SK-N-SH (cell line): ENCODE measurements around the gene NOTCH3. TPM values are rescaled to one million over a fixed set of nuclear protein-coding genes. Genes with fewer than 3 reads are reported as not detected.
A peak's percentile ranks its signal among the peaks of the same experiment; 100 is the strongest.

Experiments used
- CTCF ChIA-PET: fragments of 300-600, 350-600 bp; formaldehyde crosslinking; extraction: SDS; loops from one replicate; lab custom pipeline; 2021; lab: Yijun Ruan, JAX
- POLR2A ChIA-PET: fragments of 350-600 bp; sonication (Branson Sonifier 250); formaldehyde crosslinking; extraction: SDS; loops from one replicate; lab custom pipeline; 2020; ENCODE audit warnings: antibody characterized with exemption, inconsistent platforms; lab: Yijun Ruan, JAX
- DNase-seq: peaks from one replicate; pipeline ENCODE4 v3.0.0; 2012
- H2AFZ ChIP-seq: fragments of 200-600 bp; sonication (generic); 2 replicates; pipeline ENCODE4 v1.8.1; 2016; ENCODE audit warnings: antibody characterized with exemption, mild to moderate bottlenecking, low read depth
- H3F3A ChIP-seq: fragments of 200-600 bp; sonication (generic); replicated peaks from 2 replicates; pipeline ENCODE3; 2016; ENCODE audit warnings: antibody characterized with exemption, mild to moderate bottlenecking; ENCODE audit not compliant: insufficient read depth
- H3K27ac ChIP-seq, 2 experiments: fragments of 200-500 bp in 1 of 2; fragments of 200-600 bp in 1 of 2; sonication (Bioruptor generic) in 1 of 2; sonication (generic), shearing (Covaris generic) in 1 of 2; 2 replicates each; pipeline versions ENCODE4 v1.5.1 to v1.6.1; 2014 to 2016; ENCODE audit warnings: low read depth in 2 of 2, inconsistent platforms in 1 of 2, low read length in 1 of 2, mild to moderate bottlenecking in 1 of 2, mixed read lengths in 1 of 2
- H3K27me3 ChIP-seq: fragments of 200-600 bp; sonication (generic), shearing (Covaris generic); 2 replicates; pipeline ENCODE4 v1.6.1; 2016; ENCODE audit warnings: mixed run types; ENCODE audit not compliant: insufficient read depth
- H3K36me3 ChIP-seq, 2 experiments: fragments of 200-500 bp in 1 of 2; fragments of 200-600 bp in 1 of 2; sonication (Bioruptor generic) in 1 of 2; sonication (generic) in 1 of 2; replicated peaks in 1 of 2; 2 replicates each; pipeline versions ENCODE3 to v1.5.1; 2014 to 2016; ENCODE audit warnings: low read length in 1 of 2, mild to moderate bottlenecking in 1 of 2; ENCODE audit not compliant: insufficient read depth in 2 of 2, control insufficient read depth in 1 of 2
- H3K4me1 ChIP-seq, 2 experiments: fragments of 200-500 bp in 1 of 2; fragments of 200-600 bp in 1 of 2; sonication (Bioruptor generic) in 1 of 2; sonication (generic), shearing (Covaris generic) in 1 of 2; 2 replicates each; pipeline versions ENCODE4 v1.5.1 to v1.6.1; 2014 to 2016; ENCODE audit warnings: low read depth in 1 of 2, low read length in 1 of 2, mixed run types in 1 of 2; ENCODE audit not compliant: insufficient read depth in 2 of 2, control insufficient read depth in 1 of 2
- H3K4me2 ChIP-seq: fragments of 200-600 bp; sonication (generic), shearing (Covaris generic); 2 replicates; pipeline ENCODE4 v1.6.1; 2017; ENCODE audit warnings: mixed run types
- H3K4me3 ChIP-seq, 2 experiments: fragments of 200-500 bp in 1 of 2; fragments of 200-600 bp in 1 of 2; sonication (Bioruptor generic) in 1 of 2; sonication (generic), shearing (Covaris generic) in 1 of 2; 2 replicates each; pipeline versions ENCODE4 v1.5.1 to v1.8.1; 2014 to 2016; ENCODE audit warnings: low read depth in 2 of 2, inconsistent platforms in 1 of 2, low read length in 1 of 2, mild to moderate bottlenecking in 1 of 2, mixed read lengths in 1 of 2, moderate library complexity in 1 of 2
- H3K79me2 ChIP-seq: fragments of 200-600 bp; sonication (generic); 2 replicates; pipeline ENCODE4 v1.8.1; 2017; ENCODE audit warnings: mild to moderate bottlenecking; ENCODE audit not compliant: insufficient read depth
- H3K9ac ChIP-seq: fragments of 200-600 bp; sonication (generic); 2 replicates; pipeline ENCODE4 v1.6.1; 2017; ENCODE audit warnings: mixed run types
- H3K9me2 ChIP-seq: fragments of 200-600 bp; sonication (generic); 2 replicates; pipeline ENCODE4 v1.6.1; 2017; ENCODE audit warnings: mixed run types
- H3K9me3 ChIP-seq: fragments of 200-600 bp; sonication (generic); 2 replicates; pipeline ENCODE4 v1.6.1; 2017; ENCODE audit warnings: mixed run types, mild to moderate bottlenecking, moderate library complexity
- H4K20me1 ChIP-seq: fragments of 200-600 bp; sonication (generic); 2 replicates; pipeline ENCODE4 v1.6.1; 2017; ENCODE audit warnings: mild to moderate bottlenecking, mixed run types; ENCODE audit not compliant: insufficient read depth
- CHD2 ChIP-seq: fragments of 150-350 bp; IDR thresholded peaks from 2 replicates; pipeline ENCODE4 v1.6.1; 2018; ENCODE audit warnings: low read length; ENCODE audit not compliant: partially characterized antibody
- FOSL2 ChIP-seq: IDR thresholded peaks from 2 replicates; pipeline ENCODE4 v1.4.0; 2012; ENCODE audit warnings: low read depth, mild to moderate bottlenecking, moderate library complexity, borderline replicate concordance
- FOXJ3 ChIP-seq: sonication (generic); formaldehyde crosslinking; IDR thresholded peaks from 2 replicates; pipeline ENCODE4 v1.5.1; 2020; ENCODE audit warnings: mild to moderate bottlenecking, missing genetic modification reagents
- FOXM1 ChIP-seq: IDR thresholded peaks from 2 replicates; pipeline ENCODE4 v1.4.0; 2012; ENCODE audit warnings: low read depth, mild to moderate bottlenecking
- JUND ChIP-seq: IDR thresholded peaks from 2 replicates; pipeline ENCODE4 v1.4.0; 2012
- MEF2A ChIP-seq: IDR thresholded peaks from 2 replicates; pipeline ENCODE4 v1.4.0; 2012; ENCODE audit warnings: low read depth, borderline replicate concordance
- RAD21 ChIP-seq: IDR thresholded peaks from 2 replicates; pipeline ENCODE4 v1.6.1; 2012; ENCODE audit warnings: mild to moderate bottlenecking, low read length
- RCOR1 ChIP-seq: fragments of 150-350 bp; IDR thresholded peaks from 2 replicates; pipeline ENCODE4 v1.6.1; 2017; ENCODE audit warnings: antibody characterized with exemption, low read length
- RFX5 ChIP-seq: IDR thresholded peaks from 2 replicates; pipeline ENCODE4 v1.6.1; 2012; ENCODE audit warnings: mild to moderate bottlenecking, improper control_type of control experiment, low read length
- RXRA ChIP-seq: IDR thresholded peaks from 2 replicates; pipeline ENCODE4 v1.4.0; 2012; ENCODE audit warnings: low read depth, mild to moderate bottlenecking, borderline replicate concordance
- SMC3 ChIP-seq: IDR thresholded peaks from 2 replicates; pipeline ENCODE4 v1.6.1; 2012; ENCODE audit warnings: low read depth, low read length, improper control_type of control experiment
- TAF1 ChIP-seq: IDR thresholded peaks from 2 replicates; pipeline ENCODE4 v1.6.1; 2012; ENCODE audit warnings: low read depth, mild to moderate bottlenecking, low read length, moderate library complexity, borderline replicate concordance
- WGBS: methylation state at CpG from one replicate; pipeline ENCODE4 v1.1.6; 2017; ENCODE audit warnings: low lambda C conversion rate; 5-methylcytosine and 5-hydroxymethylcytosine counted together
- polyA plus RNA-seq, 3 experiments: library from polyadenylated mRNA; depleted of rRNA; stranded (reverse); fragments of >200 nt; gene quantifications; 2 replicates each; pipeline ENCODE4 v1.2.3, GENCODE V29; 2012
- TF ChIP-seq, protein P1 (sequence below): fragments of 200-600 bp; sonication (generic); IDR thresholded peaks from 2 replicates; pipeline ENCODE4 v1.6.1; 2017; ENCODE audit warnings: antibody characterized with exemption, mild to moderate bottlenecking, moderate library complexity
- TF ChIP-seq, protein P2 (sequence below): fragments of 150-350 bp; IDR thresholded peaks from 2 replicates; pipeline ENCODE4 v1.6.1; 2017; ENCODE audit warnings: antibody characterized with exemption, low read length, low read depth, borderline replicate concordance
- TF ChIP-seq, protein P3 (sequence below): IDR thresholded peaks from 2 replicates; pipeline ENCODE4 v1.4.0; 2012; ENCODE audit warnings: low read depth, borderline replicate concordance

NOTCH3 gene
- polyA plus RNA-seq, 1 of the 3 experiments (the other 2 are of a cell fraction): 7.0 TPM

DNA sequence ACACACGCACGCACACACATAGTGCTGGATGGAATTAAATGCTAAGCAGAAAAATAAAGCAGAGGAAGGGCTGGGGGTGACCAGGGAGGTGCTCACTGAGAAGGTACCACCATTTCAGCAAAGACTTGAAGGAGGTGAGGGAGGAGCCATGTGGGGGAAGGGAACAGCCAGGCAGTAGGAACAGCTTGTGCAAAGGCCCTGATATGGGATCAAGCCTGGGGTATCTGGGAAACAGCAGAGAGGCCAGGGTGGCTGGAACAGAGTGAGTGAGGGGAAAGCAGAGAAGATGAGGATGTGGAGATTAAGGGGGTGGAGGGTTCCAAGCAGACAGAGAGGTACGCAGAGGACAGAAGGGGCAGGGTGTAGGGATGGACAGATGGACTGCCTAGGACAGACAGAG lies 25.2 kb downstream of the NOTCH3 start (continued):
- TF ChIP-seq SMC3 (no peak), JUND (no peak), FOXM1 (no peak), RXRA (no peak), FOXJ3 (CRISPR knock-in tag) (no peak), TAF1 (no peak)

DNA sequence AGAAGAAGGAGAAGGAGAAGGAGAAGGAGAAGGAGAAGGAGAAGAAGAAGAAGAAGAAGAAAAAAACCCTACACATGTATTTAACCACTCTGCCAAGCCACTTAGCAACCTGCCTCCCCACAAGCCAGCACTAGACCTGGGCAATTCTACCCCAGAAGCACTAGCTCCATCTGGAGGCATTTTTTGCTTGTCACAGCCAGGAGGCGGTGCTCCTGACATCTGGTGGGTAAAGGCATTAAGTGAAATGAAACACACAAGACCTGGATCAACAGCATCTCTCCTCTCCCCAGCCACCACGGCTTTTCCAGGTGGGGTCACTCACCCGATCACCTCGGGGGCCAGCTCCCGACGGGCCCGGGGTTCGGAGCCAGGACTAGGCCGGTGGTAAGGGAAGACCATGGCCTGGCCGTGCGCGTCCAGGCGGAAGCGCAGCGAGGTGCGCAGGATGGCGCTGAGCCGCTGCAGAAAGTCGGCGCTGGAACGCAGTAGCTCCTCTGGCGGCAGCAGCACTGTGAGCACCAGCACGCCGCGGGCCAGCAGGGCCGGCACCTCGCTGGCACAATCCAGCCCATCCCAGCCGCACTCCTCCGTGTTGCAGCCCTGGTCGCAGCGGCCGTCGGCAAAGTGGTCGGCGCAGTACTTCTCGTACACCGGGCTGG lies 26.9 kb downstream of the NOTCH3 start:
- H4K20me1 ChIP-seq: no peaks in the 10 kb centered on the region
- POLR2A ChIA-PET: no interaction called here
- 85% methylated on average over 8 of the region's 37 CpGs for WGBS
- H2AFZ ChIP-seq: no peak overlapping the region
- H3K27me3 ChIP-seq: no peaks in the 10 kb centered on the region
- H3F3A ChIP-seq: no peaks in the 10 kb centered on the region
- no peak for TF ChIP-seq SMC3
- TF ChIP-seq, protein P1, sequence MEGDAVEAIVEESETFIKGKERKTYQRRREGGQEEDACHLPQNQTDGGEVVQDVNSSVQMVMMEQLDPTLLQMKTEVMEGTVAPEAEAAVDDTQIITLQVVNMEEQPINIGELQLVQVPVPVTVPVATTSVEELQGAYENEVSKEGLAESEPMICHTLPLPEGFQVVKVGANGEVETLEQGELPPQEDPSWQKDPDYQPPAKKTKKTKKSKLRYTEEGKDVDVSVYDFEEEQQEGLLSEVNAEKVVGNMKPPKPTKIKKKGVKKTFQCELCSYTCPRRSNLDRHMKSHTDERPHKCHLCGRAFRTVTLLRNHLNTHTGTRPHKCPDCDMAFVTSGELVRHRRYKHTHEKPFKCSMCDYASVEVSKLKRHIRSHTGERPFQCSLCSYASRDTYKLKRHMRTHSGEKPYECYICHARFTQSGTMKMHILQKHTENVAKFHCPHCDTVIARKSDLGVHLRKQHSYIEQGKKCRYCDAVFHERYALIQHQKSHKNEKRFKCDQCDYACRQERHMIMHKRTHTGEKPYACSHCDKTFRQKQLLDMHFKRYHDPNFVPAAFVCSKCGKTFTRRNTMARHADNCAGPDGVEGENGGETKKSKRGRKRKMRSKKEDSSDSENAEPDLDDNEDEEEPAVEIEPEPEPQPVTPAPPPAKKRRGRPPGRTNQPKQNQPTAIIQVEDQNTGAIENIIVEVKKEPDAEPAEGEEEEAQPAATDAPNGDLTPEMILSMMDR: peak; percentile 19
- TF ChIP-seq, all 33 proteins: peak for 1
- no peak overlapping the region for H3K9ac ChIP-seq
- no peaks in the 10 kb centered on the region; the same call in 1 of the 2 replicates for H3K79me2 ChIP-seq
- no peak overlapping the region for H3K27ac ChIP-seq
- H3K9me3 ChIP-seq: no peaks in the 10 kb centered on the region
- H3K9me2 ChIP-seq: no peaks in the 10 kb centered on the region
- no peaks in the 10 kb centered on the region for H3K36me3 ChIP-seq
- H3K4me1 ChIP-seq: peaks cover 0 to 2% of the 10 kb centered on the region in 2 experiments; a peak in 1 of 4 replicates
- DNase-seq: no peak
- H3K4me3 ChIP-seq: no peak overlapping the region
- no peak overlapping the region for H3K4me2 ChIP-seq
- CTCF ChIA-PET: interaction anchor here (0.8 to 1.4 kb wide), 4 partner anchors 20 to 382 kb away, joined by 3 to 5 read pairs (median 4); no protein-coding TSS in a partner anchor

DNA sequence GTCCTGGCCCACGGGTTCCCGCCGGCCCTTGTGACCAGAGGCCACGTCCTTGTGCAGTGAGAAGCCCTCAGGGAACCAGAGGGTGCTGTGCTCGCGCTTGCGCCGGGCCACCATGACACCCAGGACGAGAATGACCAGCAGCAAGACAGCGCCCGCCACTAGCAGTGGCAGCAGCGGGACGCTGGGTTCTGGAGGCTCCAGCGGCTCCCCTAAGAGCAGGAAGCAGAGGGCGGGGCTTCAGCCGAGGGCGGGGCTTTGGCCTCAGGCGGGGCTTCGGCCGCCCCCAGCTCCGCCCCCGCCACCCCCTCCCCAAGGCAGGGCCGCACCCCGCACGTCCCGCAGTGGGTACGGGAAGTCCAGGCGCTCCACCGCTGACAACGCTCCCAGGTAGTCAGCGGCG lies 30.4 kb downstream of the NOTCH3 start:
- Histone ChIP-seq H3K9me3 (no peaks in the 10 kb centered on the region), H3K4me2 (no peak overlapping the region)
- TF ChIP-seq, protein P2, sequence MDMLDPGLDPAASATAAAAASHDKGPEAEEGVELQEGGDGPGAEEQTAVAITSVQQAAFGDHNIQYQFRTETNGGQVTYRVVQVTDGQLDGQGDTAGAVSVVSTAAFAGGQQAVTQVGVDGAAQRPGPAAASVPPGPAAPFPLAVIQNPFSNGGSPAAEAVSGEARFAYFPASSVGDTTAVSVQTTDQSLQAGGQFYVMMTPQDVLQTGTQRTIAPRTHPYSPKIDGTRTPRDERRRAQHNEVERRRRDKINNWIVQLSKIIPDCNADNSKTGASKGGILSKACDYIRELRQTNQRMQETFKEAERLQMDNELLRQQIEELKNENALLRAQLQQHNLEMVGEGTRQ: no peak
- TF ChIP-seq MEF2A (no peak), FOSL2 (no peak), RFX5 (no peak), RXRA (no peak), RCOR1 (no peak), CHD2 (no peak), RAD21 (no peak)
- TF ChIP-seq, protein P3, sequence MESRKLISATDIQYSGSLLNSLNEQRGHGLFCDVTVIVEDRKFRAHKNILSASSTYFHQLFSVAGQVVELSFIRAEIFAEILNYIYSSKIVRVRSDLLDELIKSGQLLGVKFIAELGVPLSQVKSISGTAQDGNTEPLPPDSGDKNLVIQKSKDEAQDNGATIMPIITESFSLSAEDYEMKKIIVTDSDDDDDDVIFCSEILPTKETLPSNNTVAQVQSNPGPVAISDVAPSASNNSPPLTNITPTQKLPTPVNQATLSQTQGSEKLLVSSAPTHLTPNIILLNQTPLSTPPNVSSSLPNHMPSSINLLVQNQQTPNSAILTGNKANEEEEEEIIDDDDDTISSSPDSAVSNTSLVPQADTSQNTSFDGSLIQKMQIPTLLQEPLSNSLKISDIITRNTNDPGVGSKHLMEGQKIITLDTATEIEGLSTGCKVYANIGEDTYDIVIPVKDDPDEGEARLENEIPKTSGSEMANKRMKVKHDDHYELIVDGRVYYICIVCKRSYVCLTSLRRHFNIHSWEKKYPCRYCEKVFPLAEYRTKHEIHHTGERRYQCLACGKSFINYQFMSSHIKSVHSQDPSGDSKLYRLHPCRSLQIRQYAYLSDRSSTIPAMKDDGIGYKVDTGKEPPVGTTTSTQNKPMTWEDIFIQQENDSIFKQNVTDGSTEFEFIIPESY: no peak
- TF ChIP-seq, all 33 proteins: peak for 0
- no peak for DNase-seq
- Histone ChIP-seq H3K79me2 (no peaks in the 10 kb centered on the region), H3K9ac (no peak overlapping the region), H3K4me3 (no peak overlapping the region), H4K20me1 (no peaks in the 10 kb centered on the region), H3F3A (no peaks in the 10 kb centered on the region), H3K27ac (no peak overlapping the region), H3K36me3 (no peaks in the 10 kb centered on the region), H2AFZ (no peak overlapping the region), H3K27me3 (no peaks in the 10 kb centered on the region), H3K9me2 (no peaks in the 10 kb centered on the region), H3K4me1 (no peaks in the 10 kb centered on the region)
- ChIA-PET POLR2A (no interaction called here), CTCF (interaction anchor here (0.6 to 1.0 kb wide), 2 partner anchors 15 to 283 kb away, joined by 3 read pairs; no protein-coding TSS in a partner anchor)
- 100% methylated on average over 3 of the region's 32 CpGs for WGBS
